DND-41 (cell line): ENCODE data around the gene TMEM92.
A peak's percentile ranks its signal among the peaks of the same experiment; 100 is the strongest.

Source experiments
- ATAC-seq: fragments of 200-7000 bp; cut with Tn5 transposase; 3 replicates; pipeline ENCODE4 v1.9.1; 2021; ENCODE audit warnings: low read depth; ENCODE audit not compliant: insufficient read depth
- DNase-seq: peaks from one replicate; pipeline ENCODE4 v3.0.0-alpha.2; 2020
- H2AFZ ChIP-seq: 2 replicates; pipeline ENCODE4 v1.6.0; 2012; ENCODE audit warnings: low read depth, low read length
- H3K27ac ChIP-seq: 2 replicates; pipeline ENCODE4 v1.5.1; 2012; ENCODE audit warnings: low read length, inconsistent platforms
- H3K27me3 ChIP-seq: fragments of 200-600 bp; sonication (generic); 2 replicates; pipeline ENCODE4 v1.6.0; 2012; ENCODE audit warnings: low read length, mild to moderate bottlenecking, inconsistent platforms; ENCODE audit not compliant: insufficient read depth, poor library complexity
- H3K36me3 ChIP-seq: 2 replicates; pipeline ENCODE4 v1.5.1; 2012; ENCODE audit warnings: low read length, inconsistent platforms; ENCODE audit not compliant: insufficient read depth
- H3K4me1 ChIP-seq: 2 replicates; pipeline ENCODE4 v1.5.1; 2012; ENCODE audit warnings: mild to moderate bottlenecking, low read length; ENCODE audit not compliant: insufficient read depth
- H3K4me2 ChIP-seq: 2 replicates; pipeline ENCODE4 v1.6.0; 2012; ENCODE audit warnings: mild to moderate bottlenecking, moderate library complexity, low read length, inconsistent platforms; ENCODE audit not compliant: insufficient read depth
- H3K4me3 ChIP-seq, 2 experiments: fragments of 200-600 bp in 1 of 2; shearing (Covaris generic) in 1 of 2; 2 replicates each; pipeline ENCODE4 v1.5.1; 2012 to 2016; ENCODE audit warnings: inconsistent platforms in 2 of 2, low read length in 2 of 2, mild to moderate bottlenecking in 2 of 2, low read depth in 1 of 2, moderate library complexity in 1 of 2
- H3K79me2 ChIP-seq: 2 replicates; pipeline ENCODE4 v1.6.0; 2012; ENCODE audit warnings: low read length, inconsistent platforms; ENCODE audit not compliant: insufficient read depth
- H3K9ac ChIP-seq: 2 replicates; pipeline ENCODE4 v1.6.0; 2012; ENCODE audit warnings: low read depth, mild to moderate bottlenecking, inconsistent platforms, low read length, moderate library complexity
- H3K9me3 ChIP-seq: 2 replicates; pipeline ENCODE4 v1.5.1; 2012; ENCODE audit warnings: low read length, moderate library complexity, mild to moderate bottlenecking, inconsistent platforms; ENCODE audit not compliant: insufficient read depth, severe bottlenecking
- H4K20me1 ChIP-seq: 2 replicates; pipeline ENCODE4 v1.6.0; 2012; ENCODE audit warnings: low read length; ENCODE audit not compliant: insufficient read depth
- EZH2 ChIP-seq: IDR thresholded peaks from 3 replicates; pipeline ENCODE4 v1.6.1; 2012; ENCODE audit warnings: borderline replicate concordance, low read depth, mild to moderate bottlenecking, moderate library complexity, low read length, inconsistent platforms; ENCODE audit not compliant: severe bottlenecking
- TF ChIP-seq, protein P1 (sequence below): IDR thresholded peaks from 2 replicates; pipeline ENCODE4 v1.5.1; 2012; ENCODE audit warnings: borderline replicate concordance, low read length, moderate library complexity, mild to moderate bottlenecking; ENCODE audit not compliant: poor library complexity, severe bottlenecking; ENCODE audit errors: extremely low read depth

Gene TMEM92

DNA sequence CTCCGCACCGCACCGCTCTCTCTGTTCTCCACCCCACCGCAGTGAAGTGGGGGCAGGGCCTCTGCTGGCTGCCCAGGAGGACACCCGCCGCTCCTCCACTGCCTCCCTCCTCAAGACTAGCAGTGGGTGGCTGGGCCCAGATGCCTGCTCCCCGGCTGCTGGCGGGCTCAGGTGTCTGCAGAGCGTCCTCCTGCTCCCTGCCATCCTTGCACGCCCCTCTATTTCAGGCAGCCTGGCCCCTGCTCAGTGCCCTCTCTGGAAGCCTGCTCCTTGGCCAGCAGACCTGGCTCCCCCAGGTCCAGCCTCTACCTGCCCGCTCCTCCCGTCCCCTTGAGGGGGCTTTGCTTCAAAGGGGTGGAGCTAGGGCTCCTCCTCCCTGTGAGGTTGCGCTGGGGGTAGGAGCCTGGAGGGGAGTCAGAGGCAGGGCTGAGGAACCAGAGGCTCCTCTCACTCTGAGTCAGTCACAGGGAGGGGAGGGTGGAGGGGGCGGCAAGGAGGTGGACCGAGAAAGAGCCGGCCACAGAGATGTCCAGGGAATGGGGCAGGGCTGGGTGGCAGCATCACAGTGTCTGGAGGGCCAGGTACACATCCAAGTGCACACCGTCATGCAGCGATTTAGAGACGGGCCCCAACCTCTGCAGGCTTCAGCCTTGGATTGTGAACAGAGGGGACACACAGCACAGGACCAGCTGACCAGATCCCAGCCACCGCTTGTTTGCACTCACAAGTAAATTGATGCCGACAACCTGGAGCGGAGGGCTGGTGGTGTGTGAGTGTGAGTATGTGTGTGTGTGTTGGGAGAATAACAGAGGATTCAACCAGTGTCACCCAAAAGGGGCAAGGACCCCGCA, 9.8 kb upstream of the TMEM92 start:
- Histone ChIP-seq H3K4me2 (no peak overlapping the region), H3K27me3 (peaks cover 46% of the 10 kb centered on the region), H3K4me3 (no peak overlapping the region), H3K9me3 (no peaks in the 10 kb centered on the region), H3K79me2 (no peaks in the 10 kb centered on the region), H2AFZ (no peak overlapping the region), H3K36me3 (no peaks in the 10 kb centered on the region), H3K9ac (no peak overlapping the region), H3K4me1 (no peaks in the 10 kb centered on the region), H3K27ac (no peak overlapping the region), H4K20me1 (peaks cover 2% of the 10 kb centered on the region; the same call in 1 of the 2 replicates)
- DNase-seq: peak; percentile 13
- no peak for TF ChIP-seq EZH2
- peak; percentile 62; the same call in 2 of the 3 replicates for ATAC-seq

DNA sequence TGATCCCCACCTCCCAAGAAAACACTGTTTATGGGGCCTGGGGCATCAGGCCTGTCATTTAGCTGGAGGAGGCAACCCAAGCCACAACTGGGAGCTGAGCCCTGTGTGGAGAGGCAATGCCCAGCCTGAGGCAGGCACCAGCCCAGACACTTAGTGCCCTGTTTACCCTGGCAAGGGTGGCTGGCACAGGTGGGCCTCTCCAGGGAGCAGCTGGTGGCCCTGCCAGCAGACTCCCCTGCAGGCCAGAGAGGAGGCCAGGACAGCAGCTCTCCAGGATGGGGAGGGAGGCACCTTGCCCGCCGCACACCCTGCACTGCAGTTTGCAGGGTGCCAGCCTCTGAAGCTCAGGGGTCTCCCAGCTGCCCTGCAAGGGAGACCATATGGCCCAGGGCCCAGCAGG, 9.1 kb upstream of the TMEM92 start:
- Histone ChIP-seq H2AFZ (no peak overlapping the region), H3K27ac (no peak overlapping the region), H3K9me3 (no peaks in the 10 kb centered on the region), H3K4me1 (no peaks in the 10 kb centered on the region), H3K4me3 (no peak overlapping the region), H3K9ac (no peak overlapping the region), H3K36me3 (no peaks in the 10 kb centered on the region), H4K20me1 (peaks cover 6% of the 10 kb centered on the region; the same call in 1 of the 2 replicates), H3K27me3 (peaks cover 46% of the 10 kb centered on the region), H3K79me2 (no peaks in the 10 kb centered on the region), H3K4me2 (no peak overlapping the region)
- no peak for ATAC-seq
- TF ChIP-seq, protein P1, sequence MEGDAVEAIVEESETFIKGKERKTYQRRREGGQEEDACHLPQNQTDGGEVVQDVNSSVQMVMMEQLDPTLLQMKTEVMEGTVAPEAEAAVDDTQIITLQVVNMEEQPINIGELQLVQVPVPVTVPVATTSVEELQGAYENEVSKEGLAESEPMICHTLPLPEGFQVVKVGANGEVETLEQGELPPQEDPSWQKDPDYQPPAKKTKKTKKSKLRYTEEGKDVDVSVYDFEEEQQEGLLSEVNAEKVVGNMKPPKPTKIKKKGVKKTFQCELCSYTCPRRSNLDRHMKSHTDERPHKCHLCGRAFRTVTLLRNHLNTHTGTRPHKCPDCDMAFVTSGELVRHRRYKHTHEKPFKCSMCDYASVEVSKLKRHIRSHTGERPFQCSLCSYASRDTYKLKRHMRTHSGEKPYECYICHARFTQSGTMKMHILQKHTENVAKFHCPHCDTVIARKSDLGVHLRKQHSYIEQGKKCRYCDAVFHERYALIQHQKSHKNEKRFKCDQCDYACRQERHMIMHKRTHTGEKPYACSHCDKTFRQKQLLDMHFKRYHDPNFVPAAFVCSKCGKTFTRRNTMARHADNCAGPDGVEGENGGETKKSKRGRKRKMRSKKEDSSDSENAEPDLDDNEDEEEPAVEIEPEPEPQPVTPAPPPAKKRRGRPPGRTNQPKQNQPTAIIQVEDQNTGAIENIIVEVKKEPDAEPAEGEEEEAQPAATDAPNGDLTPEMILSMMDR: no peak
- TF ChIP-seq EZH2: no peak
- DNase-seq: no peak

DNA sequence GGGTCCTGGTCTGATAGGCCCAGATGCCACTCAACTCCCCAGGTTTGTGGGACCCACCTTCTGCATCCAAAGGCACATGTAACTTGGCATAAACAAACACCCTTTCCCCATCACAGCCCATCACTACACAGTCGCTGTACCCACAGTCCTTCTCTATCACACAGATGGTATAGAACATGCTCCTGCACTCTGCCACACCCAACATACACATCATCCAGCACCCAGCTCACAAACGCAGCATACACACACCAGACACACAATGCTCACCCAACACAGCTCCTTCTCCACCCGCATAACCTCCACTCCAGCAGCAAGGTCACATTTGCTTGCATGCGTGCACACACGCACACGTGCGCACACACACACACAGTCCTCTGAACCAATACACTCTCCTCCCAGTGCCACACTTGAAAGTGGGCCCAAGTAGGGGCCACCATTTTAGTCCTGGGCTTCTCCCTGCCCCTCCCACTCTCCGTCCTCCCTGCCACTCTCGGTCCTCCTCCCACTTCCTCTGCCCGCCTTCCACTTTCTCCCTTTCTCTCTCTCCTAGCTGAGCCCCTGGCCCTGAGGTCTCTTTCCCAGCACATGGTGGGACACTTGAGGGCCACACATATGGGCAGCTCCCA, 8.5 kb upstream of the TMEM92 start:
- no peaks in the 10 kb centered on the region for H3K4me1 ChIP-seq
- no peak for ATAC-seq
- no peak overlapping the region for H3K27ac ChIP-seq
- no peak for DNase-seq
- H3K4me3 ChIP-seq: no peak overlapping the region
- no peaks in the 10 kb centered on the region for H3K9me3 ChIP-seq
- no peaks in the 10 kb centered on the region for H3K36me3 ChIP-seq
- H3K4me2 ChIP-seq: no peak overlapping the region
- H3K79me2 ChIP-seq: no peaks in the 10 kb centered on the region
- H3K9ac ChIP-seq: no peak overlapping the region
- TF ChIP-seq, protein P1: no peak
- no peak for TF ChIP-seq EZH2
- H2AFZ ChIP-seq: no peak overlapping the region
- H3K27me3 ChIP-seq: peaks cover 44% of the 10 kb centered on the region
- H4K20me1 ChIP-seq: peaks cover 6% of the 10 kb centered on the region; the same call in 1 of the 2 replicates
